Common myeloid progenitor, CD34-positive (primary cell): Measurements from ENCODE around the gene ZNF581.

Experiments
- CTCF ChIA-PET: fragments of 350-600 bp; sonication (Branson Sonifier 250); formaldehyde crosslinking; loops from one replicate; lab custom pipeline; 2021; ENCODE audit warnings: antibody characterized with exemption; lab: Charles Lee
- POLR2A ChIA-PET: fragments of 350-600 bp; sonication (Branson Sonifier 250); formaldehyde crosslinking; loops from one replicate; lab custom pipeline; 2021; ENCODE audit warnings: antibody characterized with exemption; lab: Charles Lee
- DNase-seq, 3 donors: peaks; one replicate each; pipeline versions ENCODE4 v3.0.0 to v3.0.0-alpha.2; 2013
- H3K27ac ChIP-seq, 2 experiments: 1 replicate in 1 of 2; 2 replicates in 1 of 2; pipeline ENCODE4 v1.7.0; 2013; ENCODE audit warnings: inconsistent platforms in 2 of 2, low read length in 2 of 2, mild to moderate bottlenecking in 2 of 2, low read depth in 1 of 2, moderate library complexity in 1 of 2; ENCODE audit not compliant: severe bottlenecking in 2 of 2, insufficient read depth in 1 of 2, poor library complexity in 1 of 2
- H3K27me3 ChIP-seq, 5 experiments: replicated peaks in 2 of 5; 1 replicate in 3 of 5; 2 replicates in 2 of 5; pipeline versions ENCODE4 v1.6.1 to v1.7.0; 2013; ENCODE audit warnings: low read length in 4 of 5, mild to moderate bottlenecking in 2 of 5, moderate library complexity in 2 of 5, inconsistent platforms in 1 of 5; ENCODE audit not compliant: insufficient read depth in 5 of 5, control insufficient read depth in 4 of 5
- H3K36me3 ChIP-seq, 4 experiments: 1 replicate in 2 of 4; 2 replicates in 2 of 4; pipeline versions ENCODE4 v1.6.1 to v1.7.0; 2013; ENCODE audit warnings: low read length in 3 of 4, control low read depth in 1 of 4, mild to moderate bottlenecking in 1 of 4; ENCODE audit not compliant: control insufficient read depth in 4 of 4, insufficient read depth in 4 of 4
- H3K4me1 ChIP-seq, 4 experiments: 1 replicate in 3 of 4; 2 replicates in 1 of 4; pipeline versions ENCODE4 v1.6.1 to v1.7.1; 2013; ENCODE audit warnings: low read length in 3 of 4, mild to moderate bottlenecking in 3 of 4, control low read depth in 1 of 4, inconsistent platforms in 1 of 4, moderate library complexity in 1 of 4; ENCODE audit not compliant: control insufficient read depth in 4 of 4, insufficient read depth in 4 of 4; ENCODE audit errors: control extremely low read depth in 1 of 4
- H3K4me3 ChIP-seq, 7 experiments: 1 replicate in 4 of 7; 2 replicates in 3 of 7; pipeline versions ENCODE4 v1.5.1 to v1.7.0; 2013; ENCODE audit warnings: mild to moderate bottlenecking in 7 of 7, low read length in 6 of 7, moderate library complexity in 6 of 7, inconsistent platforms in 2 of 7, low read depth in 2 of 7, control low read depth in 1 of 7; ENCODE audit not compliant: insufficient read depth in 4 of 7, control insufficient read depth in 1 of 7; ENCODE audit errors: extremely low read depth in 1 of 7
- H3K9me3 ChIP-seq, 5 experiments: 1 replicate in 4 of 5; 2 replicates in 1 of 5; pipeline versions ENCODE4 v1.6.1 to v1.7.1; 2013; ENCODE audit warnings: low read length in 4 of 5, mild to moderate bottlenecking in 2 of 5, inconsistent platforms in 1 of 5, low read depth in 1 of 5, moderate library complexity in 1 of 5; ENCODE audit not compliant: control insufficient read depth in 4 of 5, insufficient read depth in 2 of 5; ENCODE audit errors: control extremely low read depth in 1 of 5
- WGBS: methylation state at CpG from one replicate; pipeline ENCODE4 v1.1.5; 2013; ENCODE audit not compliant: insufficient coverage; 5-methylcytosine and 5-hydroxymethylcytosine counted together

The ZNF581 gene

DNA sequence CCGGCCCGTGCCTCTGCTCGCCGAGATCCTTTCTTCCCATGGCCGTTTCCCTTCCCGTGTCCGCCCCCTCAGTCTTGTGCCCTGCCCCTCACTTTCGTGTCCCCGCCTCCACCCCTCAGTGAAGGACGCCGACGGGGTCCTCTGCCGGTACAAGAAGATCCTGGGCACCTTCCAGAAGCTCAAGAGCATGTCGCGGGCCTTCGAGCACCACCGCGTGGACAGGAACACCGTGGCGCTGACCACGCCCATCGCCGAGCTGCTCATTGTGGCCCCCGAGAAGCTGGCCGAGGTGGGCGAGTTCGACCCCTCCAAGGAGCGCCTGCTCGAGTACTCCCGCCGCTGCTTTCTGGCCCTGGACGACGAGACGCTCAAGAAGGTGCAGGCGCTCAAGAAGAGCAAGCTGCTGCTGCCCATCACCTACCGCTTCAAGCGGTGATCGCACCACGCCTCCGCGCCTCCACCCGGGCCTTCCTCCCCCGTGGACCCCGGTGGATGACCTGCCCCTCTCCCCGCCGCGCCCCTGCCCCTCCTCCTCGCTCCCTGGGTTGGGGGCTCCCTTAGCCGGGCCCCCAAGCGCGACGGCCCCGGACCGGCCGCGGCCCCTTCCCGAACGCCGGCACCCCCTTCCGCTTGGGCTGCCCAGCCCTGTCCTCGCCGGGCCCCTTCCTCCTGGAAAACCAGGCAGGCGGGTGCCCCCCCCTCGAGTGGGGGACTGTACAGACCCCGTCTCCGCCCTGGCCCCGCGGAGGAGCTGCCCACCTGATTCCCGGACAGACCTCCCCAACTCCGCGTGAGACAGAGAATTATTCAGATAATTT lies 9.1 kb downstream of the ZNF581 start:
- Histone ChIP-seq H3K27me3 (no peaks in the 10 kb centered on the region), H3K9me3 (no peaks in the 10 kb centered on the region), H3K4me1 (peaks cover 15 to 44% (median 37%) of the 10 kb centered on the region in 4 experiments), H3K36me3 (peaks cover 0 to 37% (median 15%) of the 10 kb centered on the region in 4 experiments), H3K4me3 (no peak overlapping the region), H3K27ac (peak overlapping the region in 1 of 2 experiments; percentile 99)
- WGBS = 96% methylated on average over 61 of the region's 71 CpGs
- CTCF ChIA-PET = interaction anchor here (0.7 to 2.5 kb wide), 8 partner anchors 8 to 32 kb away, joined by 3 to 20 read pairs (median 6); partner anchors contain the start of gene ZNF581
- POLR2A ChIA-PET = interaction anchor here (1.3 kb wide), 1 partner anchor 14 kb away, joined by 3 read pairs; no protein-coding TSS in a partner anchor
- DNase-seq = no peak

DNA sequence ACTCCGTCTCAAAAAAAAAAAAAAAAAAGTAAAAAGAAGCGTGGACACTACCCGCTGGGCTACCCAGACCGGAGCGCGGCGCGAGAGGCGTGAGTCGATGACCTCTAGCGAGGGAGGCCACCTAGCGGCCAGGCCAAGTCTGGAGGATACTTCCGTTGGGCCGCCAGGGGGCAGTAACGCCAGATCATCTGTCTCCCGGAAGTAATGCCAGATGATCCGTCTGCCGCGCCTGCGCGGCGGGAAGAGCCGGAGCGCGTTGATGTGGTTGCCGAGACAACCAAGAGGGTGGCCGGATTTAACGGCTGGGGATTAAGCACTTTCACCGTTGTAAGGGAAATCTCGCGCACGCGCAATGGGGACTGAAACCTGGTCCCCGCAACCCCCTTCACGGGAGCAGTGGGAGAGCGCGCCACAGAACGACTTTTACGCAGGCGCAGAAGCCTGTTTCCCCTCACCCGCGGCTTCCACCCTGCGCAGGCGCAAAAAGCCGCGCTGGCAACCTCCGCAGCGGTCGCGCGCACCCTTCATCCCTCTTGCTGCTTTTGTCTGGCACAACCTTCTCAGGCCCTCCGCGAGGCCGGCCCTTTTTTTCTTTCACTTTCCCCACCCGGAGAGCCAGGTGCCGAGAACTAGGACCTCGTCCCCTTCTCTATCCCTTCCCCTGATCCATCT lies 10.3 kb downstream of the ZNF581 start:
- Histone ChIP-seq H3K36me3 (peaks cover 2 to 47% (median 15%) of the 10 kb centered on the region in 4 experiments), H3K27me3 (no peaks in the 10 kb centered on the region), H3K27ac (peak overlapping the region; percentile 96 to 99), H3K4me3 (peak overlapping the region; percentile 74 to 95 (median 87)), H3K9me3 (no peaks in the 10 kb centered on the region), H3K4me1 (peaks cover 18 to 46% (median 42%) of the 10 kb centered on the region in 4 experiments)
- CTCF ChIA-PET = interaction anchor here (0.7 to 2.5 kb wide), 14 partner anchors 8 to 34 kb away, joined by 3 to 20 read pairs (median 5); partner anchors contain the start of gene ZNF581
- under 1% methylated on average over 50 of the region's 57 CpGs for WGBS
- peak; percentile 99 for DNase-seq
- POLR2A ChIA-PET = interaction anchor here (0.7 to 1.4 kb wide), 4 partner anchors 12 to 54 kb away, joined by 3 to 6 read pairs (median 4); partner anchors contain the start of gene FIZ1

- Histone ChIP-seq H3K27me3 (no peaks in the 10 kb centered on the region), H3K36me3 (peaks cover 2 to 53% (median 18%) of the 10 kb centered on the region in 4 experiments), H3K4me3 (peak overlapping the region; percentile 74 to 95 (median 87)), H3K4me1 (peaks cover 18 to 46% (median 36%) of the 10 kb centered on the region in 4 experiments), H3K9me3 (no peaks in the 10 kb centered on the region), H3K27ac (peak overlapping the region; percentile 96 to 99)
- DNase-seq = peak; percentile 99 to 100 (median 100)
- POLR2A ChIA-PET = interaction anchor here (0.9 to 1.4 kb wide), 3 partner anchors 12 to 55 kb away, joined by 4 to 6 read pairs (median 4); partner anchors contain the start of gene FIZ1
- CTCF ChIA-PET = interaction anchor here (0.7 to 2.5 kb wide), 8 partner anchors 9 to 28 kb away, joined by 3 to 9 read pairs (median 4); partner anchors contain the start of gene ZNF581
- WGBS = 0% methylated on average over 42 of the region's 52 CpGs
Measured at GRCh38 chr19:55654323-55654867, 10.9 kb downstream of the ZNF581 start.

GRCh38 chr19:55654868-55655647 lies 11.6 kb downstream of the ZNF581 start, which contains the start of gene U2AF2:
TSS of gene U2AF2 (plus strand) at chr19:55655035. CDS start at chr19:55655105, 70 bp downstream.
- no peaks in the 10 kb centered on the region for H3K9me3 ChIP-seq
- POLR2A ChIA-PET = interaction anchor here (0.9 to 1.4 kb wide), 3 partner anchors 13 to 56 kb away, joined by 4 to 6 read pairs (median 4); partner anchors contain the start of gene FIZ1
- peaks cover 18 to 47% (median 36%) of the 10 kb centered on the region in 4 experiments for H3K4me1 ChIP-seq

DNA sequence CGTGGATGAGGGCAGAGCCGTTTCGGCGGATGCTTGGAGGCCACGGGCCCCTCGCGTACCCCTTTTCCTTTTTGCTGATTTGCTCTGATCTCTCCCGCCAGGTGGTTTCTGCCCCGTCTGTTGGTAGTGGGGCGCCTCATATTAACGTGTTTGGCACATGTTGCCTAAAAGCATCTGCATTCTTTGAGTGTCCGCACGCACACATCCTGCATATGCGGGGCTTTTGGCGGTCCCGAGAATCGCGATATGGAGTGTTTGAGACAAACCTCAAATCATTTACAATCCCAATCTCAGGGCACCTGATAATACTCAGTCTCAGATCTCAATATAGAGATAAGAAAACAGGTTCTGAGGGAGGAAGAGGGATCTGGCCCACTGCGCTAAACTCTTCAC lies 12.2 kb downstream of the ZNF581 start:
- Histone ChIP-seq H3K4me1 (peaks cover 18 to 47% (median 36%) of the 10 kb centered on the region in 4 experiments), H3K9me3 (no peaks in the 10 kb centered on the region), H3K27me3 (no peaks in the 10 kb centered on the region), H3K27ac (peak overlapping the region; percentile 96 to 99), H3K36me3 (peaks cover 2 to 59% (median 26%) of the 10 kb centered on the region in 4 experiments), H3K4me3 (peak overlapping the region; percentile 73 to 94 (median 87))
- WGBS = 0% methylated on average over 14 of the region's 19 CpGs
- DNase-seq = no peak
- ChIA-PET CTCF (interaction anchor here (3.4 kb wide), 1 partner anchor 15 kb away, joined by 18 read pairs; no protein-coding TSS in a partner anchor), POLR2A (no interaction called here)

More at GRCh38 chr19:55654868-55655647, 11.6 kb downstream of the ZNF581 start, which contains the start of gene U2AF2:
- Histone ChIP-seq H3K36me3 (peaks cover 2 to 58% (median 22%) of the 10 kb centered on the region in 4 experiments), H3K27ac (peak within 1 kb of the TSS; percentile 96 to 99), H3K27me3 (no peaks in the 10 kb centered on the region), H3K4me3 (peak within 1 kb of the TSS; percentile 79 to 95 (median 87))
- under 1% methylated on average over 76 of the region's 95 CpGs for WGBS
- peak; percentile 93 to 96 (median 95) for DNase-seq
- CTCF ChIA-PET = interaction anchor here (0.7 to 2.5 kb wide), 8 partner anchors 10 to 29 kb away, joined by 3 to 9 read pairs (median 4); partner anchors contain the start of gene ZNF581
